ENCODE results near the gene PRKACA.

DNA sequence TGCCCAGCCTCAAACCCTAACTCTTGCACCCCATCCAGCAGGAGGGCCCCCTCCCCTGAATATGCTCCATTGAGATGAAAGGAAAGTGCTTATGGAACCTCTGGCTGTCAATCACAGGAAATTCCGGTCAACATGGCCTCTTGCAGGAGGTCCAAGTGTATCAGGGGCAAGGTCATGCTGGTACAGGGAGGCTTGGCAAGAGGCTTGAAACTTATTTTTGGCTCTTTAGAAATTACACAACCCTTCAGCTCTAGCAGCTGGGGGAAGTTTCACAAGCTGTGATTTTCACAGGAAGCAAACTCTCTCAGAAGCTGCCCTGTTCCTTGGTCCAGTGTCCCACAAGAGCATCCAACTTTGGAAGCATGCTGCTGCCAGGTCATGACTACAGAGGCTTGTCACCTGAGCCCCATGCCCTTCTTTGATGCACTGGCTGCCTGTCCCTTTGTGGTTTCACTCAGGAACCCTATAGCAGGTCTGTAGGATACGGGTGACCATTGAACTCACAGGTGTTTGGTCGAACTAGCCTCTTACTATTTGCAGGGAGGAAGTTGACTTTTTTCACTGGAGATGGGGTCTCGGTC lies 10.5 kb upstream of the PRKACA start:
- TF ChIP-seq, protein P1, sequence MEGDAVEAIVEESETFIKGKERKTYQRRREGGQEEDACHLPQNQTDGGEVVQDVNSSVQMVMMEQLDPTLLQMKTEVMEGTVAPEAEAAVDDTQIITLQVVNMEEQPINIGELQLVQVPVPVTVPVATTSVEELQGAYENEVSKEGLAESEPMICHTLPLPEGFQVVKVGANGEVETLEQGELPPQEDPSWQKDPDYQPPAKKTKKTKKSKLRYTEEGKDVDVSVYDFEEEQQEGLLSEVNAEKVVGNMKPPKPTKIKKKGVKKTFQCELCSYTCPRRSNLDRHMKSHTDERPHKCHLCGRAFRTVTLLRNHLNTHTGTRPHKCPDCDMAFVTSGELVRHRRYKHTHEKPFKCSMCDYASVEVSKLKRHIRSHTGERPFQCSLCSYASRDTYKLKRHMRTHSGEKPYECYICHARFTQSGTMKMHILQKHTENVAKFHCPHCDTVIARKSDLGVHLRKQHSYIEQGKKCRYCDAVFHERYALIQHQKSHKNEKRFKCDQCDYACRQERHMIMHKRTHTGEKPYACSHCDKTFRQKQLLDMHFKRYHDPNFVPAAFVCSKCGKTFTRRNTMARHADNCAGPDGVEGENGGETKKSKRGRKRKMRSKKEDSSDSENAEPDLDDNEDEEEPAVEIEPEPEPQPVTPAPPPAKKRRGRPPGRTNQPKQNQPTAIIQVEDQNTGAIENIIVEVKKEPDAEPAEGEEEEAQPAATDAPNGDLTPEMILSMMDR (conservative IDR thresholded peaks at IDR 0.05; ENCODE audit: low read depth, low read length): no peak
- TF ChIP-seq EZH2 (IDR thresholded peaks at IDR 0.05; ENCODE audit: borderline replicate concordance, low read depth, low read length, poor library complexity, severe bottlenecking): no peak

All from A673 (cell line).